ENCODE data around the gene C4orf46. TPM values are rescaled to one million over a fixed set of nuclear protein-coding genes. Genes with fewer than 3 reads are reported as not detected.

Gene C4orf46
- total RNA-seq, 4 donors from 2014 or later: 1.8 to 6.4 (median 4.8) TPM

DNA sequence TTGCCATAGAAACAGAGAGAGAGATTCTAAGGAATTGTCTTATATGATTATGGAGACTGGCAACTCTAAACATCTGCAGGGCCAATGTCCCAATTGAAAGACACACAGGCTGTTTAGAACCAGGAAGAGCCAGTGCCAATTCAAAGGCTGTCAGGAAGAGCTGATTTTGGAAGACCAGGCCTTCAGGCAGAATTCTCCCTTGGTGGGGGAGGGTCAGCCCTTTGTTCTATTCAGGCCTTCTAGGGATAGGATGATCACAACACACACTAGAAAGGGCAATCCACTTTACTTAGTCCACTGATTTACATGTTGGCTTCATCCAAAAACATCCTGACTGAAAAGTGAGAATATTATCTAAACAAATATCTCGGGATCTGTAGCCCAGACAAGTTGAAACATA lies 15.2 kb downstream of the C4orf46 start:
- no peak overlapping the region for H3K27ac ChIP-seq
- no peak for DNase-seq
- no peaks in the 10 kb centered on the region for H3K27me3 ChIP-seq
- no peaks in the 10 kb centered on the region for H3K9me3 ChIP-seq
- no peak for TF ChIP-seq POLR2A (IDR thresholded peaks at IDR 0.05)
- TF ChIP-seq, protein P1, sequence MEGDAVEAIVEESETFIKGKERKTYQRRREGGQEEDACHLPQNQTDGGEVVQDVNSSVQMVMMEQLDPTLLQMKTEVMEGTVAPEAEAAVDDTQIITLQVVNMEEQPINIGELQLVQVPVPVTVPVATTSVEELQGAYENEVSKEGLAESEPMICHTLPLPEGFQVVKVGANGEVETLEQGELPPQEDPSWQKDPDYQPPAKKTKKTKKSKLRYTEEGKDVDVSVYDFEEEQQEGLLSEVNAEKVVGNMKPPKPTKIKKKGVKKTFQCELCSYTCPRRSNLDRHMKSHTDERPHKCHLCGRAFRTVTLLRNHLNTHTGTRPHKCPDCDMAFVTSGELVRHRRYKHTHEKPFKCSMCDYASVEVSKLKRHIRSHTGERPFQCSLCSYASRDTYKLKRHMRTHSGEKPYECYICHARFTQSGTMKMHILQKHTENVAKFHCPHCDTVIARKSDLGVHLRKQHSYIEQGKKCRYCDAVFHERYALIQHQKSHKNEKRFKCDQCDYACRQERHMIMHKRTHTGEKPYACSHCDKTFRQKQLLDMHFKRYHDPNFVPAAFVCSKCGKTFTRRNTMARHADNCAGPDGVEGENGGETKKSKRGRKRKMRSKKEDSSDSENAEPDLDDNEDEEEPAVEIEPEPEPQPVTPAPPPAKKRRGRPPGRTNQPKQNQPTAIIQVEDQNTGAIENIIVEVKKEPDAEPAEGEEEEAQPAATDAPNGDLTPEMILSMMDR (IDR thresholded peaks at IDR 0.05): no peak
- 40 to 47% methylated on average over 1 of the region's 1 CpG for WGBS, 2 donors
- intact Hi-C loops (cut with DNase I): no loop called here
- peaks cover 0 to 5% (median 4%) of the 10 kb centered on the region in 3 donors for H3K4me1 ChIP-seq
- no peaks in the 10 kb centered on the region for H3K36me3 ChIP-seq
- H3K4me3 ChIP-seq: no peak overlapping the region

GRCh38 chr4:158652920-158653319 lies 18.8 kb downstream of the C4orf46 start:
- DNase-seq: no peak
- 5 to 12% methylated on average over 2 of the region's 2 CpGs for WGBS, 2 donors
- H3K36me3 ChIP-seq: no peaks in the 10 kb centered on the region

GRCh38 chr4:158649111-158649680 lies 22.5 kb downstream of the C4orf46 start:
- H3K4me3 ChIP-seq: no peak overlapping the region
- WGBS, 2 donors: 30% methylated on average over 4 of the region's 4 CpGs
- H3K36me3 ChIP-seq: no peaks in the 10 kb centered on the region
- intact Hi-C loops (cut with DNase I): no loop called here
- H3K27ac ChIP-seq: no peak overlapping the region
- peaks cover 0 to 5% (median 4%) of the 10 kb centered on the region in 3 donors for H3K4me1 ChIP-seq
- no peak for DNase-seq
- H3K9me3 ChIP-seq: no peaks in the 10 kb centered on the region
- TF ChIP-seq, protein P1 (IDR thresholded peaks at IDR 0.05): no peak
- no peak for TF ChIP-seq POLR2A (IDR thresholded peaks at IDR 0.05)
- peaks cover 0 to 4% (median 0%) of the 10 kb centered on the region in 4 donors for H3K27me3 ChIP-seq

More at GRCh38 chr4:158652920-158653319, 18.8 kb downstream of the C4orf46 start:
- Histone ChIP-seq H3K9me3 (no peaks in the 10 kb centered on the region), H3K4me3 (peak overlapping the region in 1 of 4 donors; percentile 28), H3K27ac (no peak overlapping the region), H3K27me3 (no peaks in the 10 kb centered on the region), H3K4me1 (peaks cover 0 to 5% (median 4%) of the 10 kb centered on the region in 3 donors)
- no peak for TF ChIP-seq POLR2A (IDR thresholded peaks at IDR 0.05)
- TF ChIP-seq, protein P1 (IDR thresholded peaks at IDR 0.05): no peak
- intact Hi-C loops (cut with DNase I): no loop called here

GRCh38 chr4:158644760-158645159 lies 26.9 kb downstream of the C4orf46 start:
- intact Hi-C loops (cut with DNase I): no loop called here
- TF ChIP-seq, protein P1 (IDR thresholded peaks at IDR 0.05): no peak
- TF ChIP-seq POLR2A (IDR thresholded peaks at IDR 0.05): no peak
- Histone ChIP-seq H3K4me3 (no peak overlapping the region), H3K27me3 (peaks cover 0 to 4% (median 0%) of the 10 kb centered on the region in 4 donors), H3K4me1 (no peaks in the 10 kb centered on the region), H3K36me3 (no peaks in the 10 kb centered on the region), H3K27ac (no peak overlapping the region), H3K9me3 (no peaks in the 10 kb centered on the region)
- no peak for DNase-seq
- WGBS, 2 donors: 50 to 74% methylated on average over 3 of the region's 3 CpGs

DNA sequence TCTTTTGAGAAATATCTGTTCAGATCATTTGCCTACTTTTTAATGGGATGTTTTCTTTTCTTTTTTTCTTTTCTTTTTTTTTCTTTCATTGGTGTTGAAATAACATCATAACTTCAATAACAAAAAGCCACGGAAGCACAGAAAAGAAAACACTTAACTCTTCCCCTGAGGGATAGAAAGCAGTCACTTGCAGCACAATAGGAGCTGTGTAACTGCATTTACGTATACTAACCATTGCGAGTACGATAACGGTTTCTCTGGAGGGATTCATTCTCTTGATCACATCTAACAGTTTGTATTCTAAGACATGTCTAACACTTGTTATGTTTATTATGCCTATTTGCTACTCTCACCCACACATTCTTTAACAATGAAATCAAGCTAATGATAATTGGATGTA lies 27.3 kb downstream of the C4orf46 start:
- H3K27me3 ChIP-seq: peaks cover 0 to 4% (median 0%) of the 10 kb centered on the region in 4 donors
- H3K9me3 ChIP-seq: no peaks in the 10 kb centered on the region
- intact Hi-C loops (cut with DNase I): no loop called here
- no peak overlapping the region for H3K4me3 ChIP-seq
- TF ChIP-seq, protein P1 (IDR thresholded peaks at IDR 0.05): no peak
- TF ChIP-seq POLR2A (IDR thresholded peaks at IDR 0.05): no peak
- no peak overlapping the region for H3K27ac ChIP-seq
- no peaks in the 10 kb centered on the region for H3K36me3 ChIP-seq
- H3K4me1 ChIP-seq: no peaks in the 10 kb centered on the region
- DNase-seq: no peak
- 67 to 68% methylated on average over 5 of the region's 5 CpGs for WGBS, 2 donors
